Measurements from ENCODE around the gene ULBP2. TPM values are rescaled to one million over a fixed set of nuclear protein-coding genes. Genes with fewer than 3 reads are reported as not detected.

The ULBP2 gene, protein sequence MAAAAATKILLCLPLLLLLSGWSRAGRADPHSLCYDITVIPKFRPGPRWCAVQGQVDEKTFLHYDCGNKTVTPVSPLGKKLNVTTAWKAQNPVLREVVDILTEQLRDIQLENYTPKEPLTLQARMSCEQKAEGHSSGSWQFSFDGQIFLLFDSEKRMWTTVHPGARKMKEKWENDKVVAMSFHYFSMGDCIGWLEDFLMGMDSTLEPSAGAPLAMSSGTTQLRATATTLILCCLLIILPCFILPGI
- total RNA-seq = 0.14 and 0.18 TPM in 2 replicates

DNA sequence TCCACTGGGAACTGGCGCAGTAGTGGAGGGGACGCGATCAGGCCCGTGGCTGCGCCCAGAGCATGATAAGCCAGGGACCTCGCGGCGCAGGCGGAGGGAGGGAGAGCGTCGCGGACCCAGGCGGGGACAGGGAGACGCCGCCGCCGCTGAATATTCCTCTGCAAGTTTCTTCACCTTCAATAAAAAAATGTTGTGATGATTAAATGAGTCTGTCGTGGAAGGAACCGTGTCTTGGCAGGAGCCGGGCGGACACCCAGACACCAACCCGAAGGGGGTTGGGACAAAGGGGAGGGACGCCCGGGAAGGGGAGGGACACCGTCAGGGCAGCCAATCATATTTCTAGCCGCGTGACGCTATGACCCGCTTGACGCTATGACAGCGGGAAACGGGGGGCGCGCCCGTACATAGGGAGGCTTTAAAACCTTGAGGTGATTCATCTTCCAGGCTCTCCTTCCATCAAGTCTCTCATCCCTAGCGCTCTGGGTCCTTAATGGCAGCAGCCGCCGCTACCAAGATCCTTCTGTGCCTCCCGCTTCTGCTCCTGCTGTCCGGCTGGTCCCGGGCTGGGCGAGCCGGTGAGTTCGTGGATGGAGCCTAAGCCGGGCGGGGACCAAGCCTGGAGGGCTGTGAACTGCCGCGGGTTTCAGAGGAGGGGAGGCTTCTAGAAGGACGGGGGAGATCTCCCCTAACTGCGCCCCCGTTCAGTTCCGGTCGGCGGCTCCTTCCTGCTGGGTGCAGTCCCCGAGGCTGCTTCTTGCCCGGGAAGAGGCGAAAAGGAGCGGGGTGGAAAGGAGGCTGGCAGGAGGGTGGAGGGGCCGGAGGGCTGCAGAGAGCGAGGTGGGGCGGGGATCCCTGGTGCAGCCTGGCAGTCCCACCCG lies at the start of gene ULBP2:
Gene ULBP2 (plus strand): TSS at position 432 of the 878 bp plus-strand sequence. CDS start 59 bp downstream, at position 491.
- peak within 1 kb of the TSS; percentile 55 for H3K27ac Mint-ChIP-seq
- H3K4me1 Mint-ChIP-seq (ENCODE audit: low read depth) = peaks cover 21% of the 10 kb centered on the region
- H3K36me3 Mint-ChIP-seq (ENCODE audit: low read depth) = no peaks in the 10 kb centered on the region
- H3K27me3 Mint-ChIP-seq (ENCODE audit: low read depth) = peaks cover 69% of the 10 kb centered on the region
- H3K4me3 Mint-ChIP-seq (ENCODE audit: low read depth) = peak within 1 kb of the TSS; percentile 91
- DNase-seq (ENCODE audit: low spot score) = peak; percentile 78
- H3K9me3 Mint-ChIP-seq = no peaks in the 10 kb centered on the region
- intact Hi-C loops (cut with micrococcal nuclease) = loop anchor here (1.0 kb wide), 1 partner anchor 21 kb away; the partner anchor contains the start of gene ULBP1

- H3K27me3 Mint-ChIP-seq (ENCODE audit: low read depth) = peaks cover 17% of the 10 kb centered on the region
- H3K27ac Mint-ChIP-seq = no peak overlapping the region
- no peak overlapping the region for H3K4me3 Mint-ChIP-seq (ENCODE audit: low read depth)
- no peak for DNase-seq (ENCODE audit: low spot score)
- peaks cover 37% of the 10 kb centered on the region for H3K4me1 Mint-ChIP-seq (ENCODE audit: low read depth)
- intact Hi-C loops (cut with micrococcal nuclease) = no loop called here
- H3K36me3 Mint-ChIP-seq (ENCODE audit: low read depth) = no peaks in the 10 kb centered on the region
- no peaks in the 10 kb centered on the region for H3K9me3 Mint-ChIP-seq
Measured at GRCh38 chr6:149895048-149895590, 46.7 kb upstream of the ULBP2 start.

DNA sequence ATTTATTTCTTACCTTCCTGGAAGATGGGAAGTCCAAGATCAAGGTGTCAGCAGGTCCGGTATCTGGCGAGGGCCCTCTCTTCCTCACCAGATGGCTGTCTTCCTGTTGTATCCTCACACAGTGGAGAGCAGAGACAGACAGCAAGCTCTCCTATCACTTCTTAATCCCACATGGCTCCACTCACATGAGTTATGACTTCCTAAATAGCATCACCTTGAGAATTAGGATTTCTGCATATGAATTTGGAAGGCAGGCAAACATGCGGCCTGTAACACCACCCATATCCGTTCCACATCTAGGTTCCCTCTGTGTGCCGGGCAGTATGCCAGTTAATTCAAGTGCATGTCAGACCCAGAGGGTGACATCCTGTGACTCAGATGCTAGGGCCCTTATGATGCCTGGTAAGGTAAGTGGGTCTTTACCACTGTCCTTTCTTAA lies 46.0 kb upstream of the ULBP2 start:
- Mint-ChIP-seq H3K27me3 (ENCODE audit: low read depth) (peaks cover 17% of the 10 kb centered on the region), H3K4me1 (ENCODE audit: low read depth) (peaks cover 34% of the 10 kb centered on the region), H3K36me3 (ENCODE audit: low read depth) (no peaks in the 10 kb centered on the region), H3K4me3 (ENCODE audit: low read depth) (no peak overlapping the region), H3K27ac (no peak overlapping the region), H3K9me3 (no peaks in the 10 kb centered on the region)
- DNase-seq (ENCODE audit: low spot score) = no peak
- intact Hi-C loops (cut with micrococcal nuclease) = no loop called here

DNA sequence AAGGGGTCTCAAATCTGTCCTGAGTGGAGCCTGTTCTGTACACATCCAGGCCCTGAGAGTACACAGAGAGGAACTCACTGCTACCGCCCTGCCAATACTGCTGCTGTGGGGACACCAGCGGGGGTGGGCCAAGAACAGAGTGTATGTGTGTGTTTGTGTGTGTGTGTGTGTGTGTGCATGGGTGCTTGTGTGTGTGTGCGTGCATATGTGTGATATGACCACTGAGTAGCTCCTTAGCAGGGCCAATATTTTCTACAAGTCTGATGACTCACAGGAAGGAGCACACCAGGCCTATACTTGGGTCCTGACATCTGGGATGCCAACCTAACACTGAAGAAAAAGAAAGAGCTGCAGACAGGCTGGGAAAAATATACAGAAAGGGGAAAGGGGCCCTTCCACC lies 45.3 kb upstream of the ULBP2 start:
- Mint-ChIP-seq H3K36me3 (ENCODE audit: low read depth) (no peaks in the 10 kb centered on the region), H3K27ac (no peak overlapping the region), H3K4me1 (ENCODE audit: low read depth) (peaks cover 34% of the 10 kb centered on the region), H3K4me3 (ENCODE audit: low read depth) (no peak overlapping the region), H3K27me3 (ENCODE audit: low read depth) (peaks cover 19% of the 10 kb centered on the region), H3K9me3 (no peaks in the 10 kb centered on the region)
- DNase-seq (ENCODE audit: low spot score) = no peak
- intact Hi-C loops (cut with micrococcal nuclease) = no loop called here

DNA sequence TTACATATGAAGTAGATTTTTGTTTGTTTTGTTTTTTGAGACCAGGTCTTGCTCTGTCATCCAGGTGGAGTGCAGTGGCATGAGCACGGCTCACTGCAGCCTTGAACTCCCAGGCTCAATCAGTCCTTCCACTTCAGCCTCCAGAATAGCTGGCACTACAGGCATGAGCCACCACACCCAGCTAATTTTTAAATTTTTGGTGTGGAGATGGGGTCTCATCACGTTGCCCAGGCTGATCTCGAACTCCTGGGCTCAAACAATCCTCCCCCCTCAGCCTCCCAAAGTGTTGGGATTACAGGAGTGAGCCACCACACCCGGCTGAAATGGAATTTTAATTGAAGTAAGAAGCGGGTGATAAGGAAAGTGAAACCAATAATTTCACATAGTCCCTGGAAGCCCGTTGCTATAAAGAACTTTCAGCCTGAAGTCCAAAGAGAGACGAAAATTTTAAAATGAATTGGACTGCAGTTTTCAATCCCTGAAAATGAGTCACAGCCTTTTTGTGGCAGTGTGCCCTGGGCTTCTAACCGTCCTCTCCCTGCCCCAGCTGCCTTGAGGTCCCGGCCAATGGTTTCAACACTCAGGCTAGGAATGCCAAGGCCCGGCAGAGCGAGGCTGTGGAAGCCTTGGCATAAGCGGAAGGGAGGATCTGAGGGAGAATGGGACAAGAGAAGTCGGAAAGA lies 44.7 kb upstream of the ULBP2 start:
- Mint-ChIP-seq H3K27me3 (ENCODE audit: low read depth) (peaks cover 25% of the 10 kb centered on the region), H3K36me3 (ENCODE audit: low read depth) (no peaks in the 10 kb centered on the region), H3K27ac (no peak overlapping the region), H3K4me1 (ENCODE audit: low read depth) (peaks cover 32% of the 10 kb centered on the region), H3K4me3 (ENCODE audit: low read depth) (no peak overlapping the region), H3K9me3 (no peaks in the 10 kb centered on the region)
- intact Hi-C loops (cut with micrococcal nuclease) = no loop called here
- DNase-seq (ENCODE audit: low spot score) = no peak

DNA sequence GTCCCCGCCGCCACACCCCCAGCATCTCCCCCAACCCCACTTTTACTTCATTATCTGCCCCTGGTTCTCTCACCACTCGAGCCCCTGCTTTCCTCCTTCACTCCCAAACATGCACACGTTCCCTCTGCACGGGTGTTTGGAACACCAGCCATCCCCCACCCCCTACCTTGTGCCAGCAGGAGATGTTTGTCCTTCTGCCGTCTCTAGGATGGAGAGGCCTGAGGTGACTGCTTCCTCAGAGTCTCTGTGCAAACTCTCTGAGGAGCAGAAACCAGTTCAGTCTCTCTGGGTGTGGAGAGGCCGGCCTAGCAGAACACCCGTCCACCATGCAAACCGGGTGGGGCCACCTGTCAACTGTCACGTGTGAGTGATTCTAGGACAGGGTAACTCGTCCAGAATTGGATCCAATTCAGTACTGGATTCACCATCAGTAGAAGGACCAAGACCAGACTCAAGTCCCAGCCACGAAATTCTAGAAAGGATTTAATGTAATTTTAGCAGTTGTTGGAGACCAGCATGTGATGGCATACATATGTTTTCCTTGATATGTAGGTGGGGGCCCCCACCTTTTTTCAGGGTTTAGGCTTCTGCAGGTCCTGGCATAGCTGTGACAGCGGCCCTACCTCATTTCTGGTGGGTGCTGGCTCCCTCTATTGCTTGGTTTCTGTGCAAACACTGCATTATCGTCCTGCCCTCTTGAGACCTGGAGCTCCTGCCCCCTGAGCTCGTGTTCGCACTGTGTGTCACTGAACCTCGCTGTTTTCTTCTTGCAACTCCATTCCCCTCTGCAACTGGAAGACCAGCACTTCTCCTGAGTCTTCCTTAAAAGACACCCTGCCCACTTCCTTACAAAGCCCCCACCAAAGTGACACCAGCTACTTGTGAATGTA lies 43.7 kb upstream of the ULBP2 start, which contains the start of gene RAET1E:
Gene RAET1E (minus strand): TSS at position 259 of the 890 bp plus-strand sequence. CDS start 7,212 bp downstream, outside the sequence.
- H3K36me3 Mint-ChIP-seq (ENCODE audit: low read depth) = no peaks in the 10 kb centered on the region
- intact Hi-C loops (cut with micrococcal nuclease) = no loop called here

DNA sequence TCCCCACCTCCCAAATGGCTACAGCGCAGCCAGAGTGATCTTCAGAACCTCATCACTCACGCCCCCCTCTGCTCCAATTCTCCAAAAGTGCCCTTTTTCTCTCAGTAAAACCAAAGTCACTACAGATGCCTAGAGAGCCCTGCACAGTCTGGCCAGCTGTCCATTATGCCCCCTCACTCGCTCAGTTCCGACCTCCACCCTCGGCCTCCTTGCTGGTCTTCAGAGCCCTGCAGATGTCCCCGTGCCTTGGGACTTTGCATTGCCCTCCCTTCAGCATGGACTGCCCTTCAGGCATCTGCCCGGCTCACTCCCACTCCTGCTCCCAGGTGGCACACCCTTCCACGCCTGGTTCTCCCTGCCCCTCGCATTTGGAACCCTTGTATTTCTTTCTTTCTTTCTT lies 42.8 kb upstream of the ULBP2 start:
- H3K36me3 Mint-ChIP-seq (ENCODE audit: low read depth) = no peaks in the 10 kb centered on the region
- intact Hi-C loops (cut with micrococcal nuclease) = no loop called here
- peaks cover 17% of the 10 kb centered on the region for H3K4me1 Mint-ChIP-seq (ENCODE audit: low read depth)
- peaks cover 24% of the 10 kb centered on the region for H3K27me3 Mint-ChIP-seq (ENCODE audit: low read depth)
- DNase-seq (ENCODE audit: low spot score) = no peak
- no peak overlapping the region for H3K27ac Mint-ChIP-seq
- no peaks in the 10 kb centered on the region for H3K9me3 Mint-ChIP-seq
- no peak overlapping the region for H3K4me3 Mint-ChIP-seq (ENCODE audit: low read depth)

More for the DNA sequence above, 43.7 kb upstream of the ULBP2 start, which contains the start of gene RAET1E:
- Mint-ChIP-seq H3K9me3 (no peaks in the 10 kb centered on the region), H3K27me3 (ENCODE audit: low read depth) (peaks cover 26% of the 10 kb centered on the region), H3K27ac (no peak within 1 kb of the TSS), H3K4me1 (ENCODE audit: low read depth) (peaks cover 23% of the 10 kb centered on the region), H3K4me3 (ENCODE audit: low read depth) (no peak within 1 kb of the TSS)
- no peak for DNase-seq (ENCODE audit: low spot score)

DNA sequence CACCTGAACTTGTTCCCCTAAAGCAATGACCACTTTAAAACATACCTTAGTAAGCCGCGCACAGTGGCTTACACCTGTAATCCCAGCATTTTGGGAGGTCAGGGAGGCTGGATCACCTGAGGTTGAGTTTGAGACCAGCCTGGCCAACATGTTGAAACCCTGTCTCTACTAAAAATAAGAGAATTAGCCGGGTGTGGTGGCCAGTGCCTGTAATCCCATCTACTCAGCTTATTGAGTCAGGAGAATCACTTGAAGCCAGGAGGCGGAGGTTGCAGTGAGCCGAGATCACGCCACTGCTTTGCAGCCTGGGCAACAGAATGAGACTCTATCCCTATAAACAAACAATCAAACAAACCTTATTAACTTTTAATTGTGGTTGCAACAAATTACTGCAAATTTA lies 42.3 kb upstream of the ULBP2 start:
- no peaks in the 10 kb centered on the region for H3K9me3 Mint-ChIP-seq

DNA sequence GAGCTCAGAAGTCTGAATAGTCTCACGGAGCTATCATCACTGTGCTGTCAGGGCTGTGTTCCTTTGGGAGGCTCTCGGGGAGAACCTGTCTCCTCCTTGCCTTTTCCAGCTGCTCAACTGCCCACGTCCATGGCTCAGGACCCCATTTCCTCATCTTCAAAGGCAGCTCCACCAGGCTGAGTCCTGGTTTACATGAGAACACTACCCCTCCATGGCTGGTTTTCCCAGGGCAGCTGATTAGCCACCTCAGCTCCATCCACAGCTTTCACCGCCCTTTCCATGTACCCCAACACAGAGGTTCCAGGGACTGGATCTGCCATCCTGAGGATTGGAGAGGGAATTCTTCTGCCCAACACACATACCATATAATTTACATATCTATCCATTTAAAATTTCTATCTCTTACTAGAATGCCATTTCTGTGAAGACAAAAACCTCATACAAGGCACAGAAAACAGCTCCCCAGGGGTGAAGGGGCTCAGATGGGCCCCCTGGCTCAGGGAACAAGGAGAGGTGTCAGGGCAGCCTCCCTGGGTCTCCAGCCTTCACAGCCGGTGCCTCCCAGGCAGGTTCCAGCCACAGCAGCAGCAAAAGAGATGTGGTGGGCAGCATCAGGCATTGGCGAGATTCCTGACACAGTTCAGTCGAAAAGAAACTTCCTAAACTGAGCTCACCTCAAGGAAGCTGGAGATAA lies 41.7 kb upstream of the ULBP2 start:
- Mint-ChIP-seq H3K36me3 (ENCODE audit: low read depth) (no peaks in the 10 kb centered on the region), H3K4me1 (ENCODE audit: low read depth) (peaks cover 14% of the 10 kb centered on the region), H3K27ac (no peak overlapping the region), H3K4me3 (ENCODE audit: low read depth) (no peak overlapping the region), H3K27me3 (ENCODE audit: low read depth) (peaks cover 17% of the 10 kb centered on the region), H3K9me3 (no peaks in the 10 kb centered on the region)
- intact Hi-C loops (cut with micrococcal nuclease) = no loop called here
- no peak for DNase-seq (ENCODE audit: low spot score)

More for the DNA sequence above, 42.3 kb upstream of the ULBP2 start:
- intact Hi-C loops (cut with micrococcal nuclease) = no loop called here
- Mint-ChIP-seq H3K27me3 (ENCODE audit: low read depth) (peaks cover 19% of the 10 kb centered on the region), H3K4me3 (ENCODE audit: low read depth) (no peak overlapping the region), H3K27ac (no peak overlapping the region), H3K36me3 (ENCODE audit: low read depth) (no peaks in the 10 kb centered on the region), H3K4me1 (ENCODE audit: low read depth) (peaks cover 16% of the 10 kb centered on the region)
- no peak for DNase-seq (ENCODE audit: low spot score)

- Mint-ChIP-seq H3K4me1 (ENCODE audit: low read depth) (peaks cover 11% of the 10 kb centered on the region), H3K4me3 (ENCODE audit: low read depth) (no peak overlapping the region), H3K36me3 (ENCODE audit: low read depth) (no peaks in the 10 kb centered on the region), H3K27ac (no peak overlapping the region), H3K27me3 (ENCODE audit: low read depth) (peaks cover 17% of the 10 kb centered on the region), H3K9me3 (no peaks in the 10 kb centered on the region)
- DNase-seq (ENCODE audit: low spot score) = no peak
- intact Hi-C loops (cut with micrococcal nuclease) = no loop called here
Measured at GRCh38 chr6:149900620-149901443, 41.0 kb upstream of the ULBP2 start.
